DOHH2 (cell line): ENCODE measurements around the gene DZIP3.

Source experiments
- H3F3A ChIP-seq: fragments of 200-600 bp; sonication (generic), shearing (Covaris generic); 2 replicates; pipeline ENCODE4 v1.6.0; 2016; ENCODE audit warnings: antibody characterized with exemption, mild to moderate bottlenecking; ENCODE audit not compliant: control insufficient read depth, insufficient read depth
- H3K27ac ChIP-seq: fragments of 200-600 bp; sonication (generic); 2 replicates; pipeline ENCODE4 v1.5.1; 2014; ENCODE audit warnings: low read depth, mild to moderate bottlenecking, low read length, moderate library complexity
- H3K27me3 ChIP-seq: fragments of 200-600 bp; sonication (generic); 2 replicates; pipeline ENCODE4 v1.6.1; 2014; ENCODE audit warnings: mild to moderate bottlenecking, low read length, mixed read lengths; ENCODE audit not compliant: control insufficient read depth
- H3K36me3 ChIP-seq: fragments of 200-600 bp; sonication (generic); 2 replicates; pipeline ENCODE4 v1.6.1; 2014; ENCODE audit warnings: mild to moderate bottlenecking, low read length, moderate library complexity, mixed read lengths; ENCODE audit not compliant: control insufficient read depth
- H3K4me1 ChIP-seq: fragments of 200-600 bp; sonication (generic); 2 replicates; pipeline ENCODE4 v1.6.1; 2014; ENCODE audit warnings: mild to moderate bottlenecking, low read length, mixed read lengths; ENCODE audit not compliant: control insufficient read depth
- H3K4me2 ChIP-seq: fragments of 200-600 bp; sonication (generic); 2 replicates; pipeline ENCODE4 v1.6.0; 2014; ENCODE audit warnings: mild to moderate bottlenecking, low read length, moderate library complexity
- H3K4me3 ChIP-seq: fragments of 200-600 bp; sonication (generic); 2 replicates; pipeline ENCODE4 v1.5.1; 2014; ENCODE audit warnings: mild to moderate bottlenecking, low read length, mixed read lengths
- H3K79me2 ChIP-seq: fragments of 200-600 bp; sonication (generic); 2 replicates; pipeline ENCODE4 v1.6.1; 2014; ENCODE audit warnings: mild to moderate bottlenecking, low read length, mixed read lengths; ENCODE audit not compliant: control insufficient read depth
- H3K9me2 ChIP-seq: fragments of 200-600 bp; sonication (generic); replicated peaks from 2 replicates; pipeline ENCODE4 v1.6.1; 2014; ENCODE audit warnings: mild to moderate bottlenecking, low read length, mixed read lengths; ENCODE audit not compliant: control insufficient read depth
- H3K9me3 ChIP-seq: fragments of 200-600 bp; sonication (generic); 2 replicates; pipeline ENCODE4 v1.6.1; 2014; ENCODE audit warnings: antibody characterized with exemption, low read length, mixed read lengths; ENCODE audit not compliant: control insufficient read depth, insufficient read depth
- H4K20me1 ChIP-seq: fragments of 200-600 bp; sonication (generic); 2 replicates; pipeline ENCODE4 v1.6.0; 2014; ENCODE audit warnings: low read depth, mild to moderate bottlenecking, antibody characterized with exemption, low read length, moderate library complexity; ENCODE audit not compliant: control insufficient read depth, insufficient read depth
- EZH2phosphoT487 ChIP-seq: fragments of 200-600 bp; sonication (generic); IDR thresholded peaks from 2 replicates; pipeline ENCODE4 v1.6.1; 2017; ENCODE audit warnings: borderline replicate concordance, mild to moderate bottlenecking, antibody characterized with exemption, low read length, moderate library complexity, mixed read lengths
- TF ChIP-seq, protein P1 (sequence below): fragments of 200-600 bp; sonication (generic); IDR thresholded peaks from one replicate; pipeline ENCODE4 v1.5.1; 2014; ENCODE audit warnings: antibody characterized with exemption, mild to moderate bottlenecking, low read depth, low read length; ENCODE audit not compliant: poor library complexity, severe bottlenecking

DZIP3 gene

DNA sequence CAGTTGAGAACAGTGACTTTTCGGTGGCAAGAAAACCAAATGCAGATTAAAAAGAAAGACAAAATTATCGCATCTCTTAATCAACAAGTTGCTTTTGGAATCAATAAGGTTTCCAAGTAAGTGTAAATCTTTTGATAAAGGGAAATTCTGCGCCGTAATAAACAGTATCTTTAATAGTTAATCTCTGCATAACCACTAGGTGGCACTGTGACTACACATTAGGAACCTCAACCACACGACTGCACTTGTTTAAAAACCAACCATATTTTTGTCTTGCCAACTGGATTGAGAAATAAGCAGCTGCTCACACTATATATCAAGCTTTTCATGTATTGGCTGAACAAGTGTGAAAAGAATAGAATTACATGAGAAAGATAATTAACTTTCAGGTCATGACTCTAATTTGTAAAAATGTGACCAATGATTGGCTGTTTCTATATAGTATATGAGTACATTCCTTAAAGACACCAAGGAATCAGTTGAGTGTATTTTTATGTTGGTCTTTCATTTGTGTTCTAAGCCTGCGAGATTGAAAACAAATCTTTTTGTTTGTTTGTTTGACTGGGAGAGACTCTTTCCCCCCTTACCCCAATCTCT, 72.7 kb downstream of the DZIP3 start:
- no peak overlapping the region for H3K4me2 ChIP-seq

DNA sequence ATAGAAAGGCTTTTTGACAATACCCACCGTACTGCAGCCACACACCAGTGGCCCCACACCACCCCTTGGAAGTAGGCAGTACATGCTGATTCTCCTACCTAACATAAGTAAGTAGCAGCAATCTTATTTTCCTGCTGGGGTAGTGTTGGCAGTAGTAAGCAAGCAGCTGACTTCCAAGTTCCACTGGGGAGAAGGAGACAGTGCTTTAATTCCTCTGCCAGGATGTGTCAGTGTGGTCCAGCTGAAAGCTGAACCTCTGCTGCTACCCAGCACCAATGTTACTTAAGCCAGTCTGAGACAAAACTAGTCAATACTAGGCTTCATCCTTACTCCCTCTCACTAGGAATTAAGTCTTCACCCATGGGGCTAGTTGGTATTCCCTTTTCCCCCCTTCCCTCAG, 74.7 kb downstream of the DZIP3 start:
- H3K27ac ChIP-seq: no peak overlapping the region
- H3K4me3 ChIP-seq: no peak overlapping the region
- no peaks in the 10 kb centered on the region for H3K9me3 ChIP-seq
- no peaks in the 10 kb centered on the region for H3K27me3 ChIP-seq
- H4K20me1 ChIP-seq: no peaks in the 10 kb centered on the region
- peaks cover 8% of the 10 kb centered on the region; the same call in 1 of the 2 replicates for H3F3A ChIP-seq
- no peak overlapping the region for H3K4me2 ChIP-seq
- no peak for TF ChIP-seq EZH2phosphoT487
- TF ChIP-seq, protein P1, sequence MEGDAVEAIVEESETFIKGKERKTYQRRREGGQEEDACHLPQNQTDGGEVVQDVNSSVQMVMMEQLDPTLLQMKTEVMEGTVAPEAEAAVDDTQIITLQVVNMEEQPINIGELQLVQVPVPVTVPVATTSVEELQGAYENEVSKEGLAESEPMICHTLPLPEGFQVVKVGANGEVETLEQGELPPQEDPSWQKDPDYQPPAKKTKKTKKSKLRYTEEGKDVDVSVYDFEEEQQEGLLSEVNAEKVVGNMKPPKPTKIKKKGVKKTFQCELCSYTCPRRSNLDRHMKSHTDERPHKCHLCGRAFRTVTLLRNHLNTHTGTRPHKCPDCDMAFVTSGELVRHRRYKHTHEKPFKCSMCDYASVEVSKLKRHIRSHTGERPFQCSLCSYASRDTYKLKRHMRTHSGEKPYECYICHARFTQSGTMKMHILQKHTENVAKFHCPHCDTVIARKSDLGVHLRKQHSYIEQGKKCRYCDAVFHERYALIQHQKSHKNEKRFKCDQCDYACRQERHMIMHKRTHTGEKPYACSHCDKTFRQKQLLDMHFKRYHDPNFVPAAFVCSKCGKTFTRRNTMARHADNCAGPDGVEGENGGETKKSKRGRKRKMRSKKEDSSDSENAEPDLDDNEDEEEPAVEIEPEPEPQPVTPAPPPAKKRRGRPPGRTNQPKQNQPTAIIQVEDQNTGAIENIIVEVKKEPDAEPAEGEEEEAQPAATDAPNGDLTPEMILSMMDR: no peak
- H3K9me2 ChIP-seq: no peaks in the 10 kb centered on the region
- H3K4me1 ChIP-seq: peaks cover 8% of the 10 kb centered on the region
- no peaks in the 10 kb centered on the region for H3K36me3 ChIP-seq
- no peaks in the 10 kb centered on the region for H3K79me2 ChIP-seq

More for the DNA sequence above, 72.7 kb downstream of the DZIP3 start:
- Histone ChIP-seq H3K9me3 (no peaks in the 10 kb centered on the region), H3K4me3 (no peak overlapping the region), H4K20me1 (no peaks in the 10 kb centered on the region), H3K27ac (no peak overlapping the region), H3K9me2 (no peaks in the 10 kb centered on the region), H3K4me1 (no peaks in the 10 kb centered on the region), H3K27me3 (no peaks in the 10 kb centered on the region), H3K79me2 (no peaks in the 10 kb centered on the region), H3F3A (peaks cover 4% of the 10 kb centered on the region; the same call in 1 of the 2 replicates), H3K36me3 (no peaks in the 10 kb centered on the region)
- TF ChIP-seq EZH2phosphoT487: no peak
- TF ChIP-seq, protein P1: peak; percentile 76

DNA sequence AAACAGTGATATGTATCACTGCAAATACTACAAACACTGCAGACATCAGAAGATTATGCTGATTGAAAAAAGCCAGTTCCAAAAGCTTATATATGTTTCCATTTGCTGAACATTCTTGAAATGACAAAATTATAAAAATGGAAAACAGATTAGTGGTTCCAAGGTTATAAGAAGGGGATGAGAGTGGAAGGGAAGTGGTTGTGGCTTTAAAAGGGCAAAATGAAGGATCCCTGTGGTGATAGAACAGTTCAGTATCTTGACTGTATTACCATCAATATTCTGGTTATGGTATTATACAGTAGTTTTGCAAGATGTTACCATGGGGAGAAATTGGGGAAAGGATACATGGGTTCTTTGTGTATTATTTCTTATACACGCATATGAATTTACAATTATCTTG, 77.8 kb downstream of the DZIP3 start:
- Histone ChIP-seq H3K9me2 (no peaks in the 10 kb centered on the region), H3K36me3 (peaks cover 3% of the 10 kb centered on the region), H4K20me1 (no peaks in the 10 kb centered on the region), H3K9me3 (no peaks in the 10 kb centered on the region), H3F3A (0 out of 2 replicates have a peak, but pooled peaks cover 4% of the 10 kb centered on the region), H3K27ac (no peak overlapping the region), H3K79me2 (no peaks in the 10 kb centered on the region), H3K4me2 (no peak overlapping the region), H3K27me3 (no peaks in the 10 kb centered on the region), H3K4me1 (peaks cover 10% of the 10 kb centered on the region), H3K4me3 (no peak overlapping the region)
- TF ChIP-seq EZH2phosphoT487: no peak
- TF ChIP-seq, protein P1: no peak
